HepG2 (cell line): Measurements from ENCODE around the gene TGM2. TPM values are rescaled to one million over a fixed set of nuclear protein-coding genes. Genes with fewer than 3 reads are reported as not detected.
A peak's percentile ranks its signal among the peaks of the same experiment; 100 is the strongest.

ENCODE experiments used
- ESRRA ChIP-seq: sonication (generic); formaldehyde crosslinking; IDR thresholded peaks from 2 replicates; pipeline ENCODE4 v1.5.1; 2020; ENCODE audit warnings: mild to moderate bottlenecking, low read depth, missing genetic modification reagents
- GATAD2A ChIP-seq: IDR thresholded peaks from 2 replicates; pipeline ENCODE4 v1.6.1; 2016
- HNRNPLL ChIP-seq: fragments of 200-400 bp; formaldehyde crosslinking; IDR thresholded peaks from 2 replicates; pipeline ENCODE4 v1.6.1; 2017; ENCODE audit warnings: mild to moderate bottlenecking, low read depth, low read length; ENCODE audit not compliant: poor library complexity, severe bottlenecking
- NFYB ChIP-seq: sonication (generic); formaldehyde crosslinking; IDR thresholded peaks from 2 replicates; pipeline ENCODE4 v1.4.0; 2020; ENCODE audit warnings: missing genetic modification reagents
- PHF5A ChIP-seq: IDR thresholded peaks from one replicate; pipeline ENCODE4 v1.6.1; 2018; ENCODE audit warnings: low read depth, missing genetic modification reagents; ENCODE audit not compliant: unreplicated experiment
- REPIN1 ChIP-seq: sonication (generic); formaldehyde crosslinking; IDR thresholded peaks from 2 replicates; pipeline ENCODE4 v1.8.0; 2022; ENCODE audit warnings: missing genetic modification reagents, low read depth, mild to moderate bottlenecking, borderline replicate concordance
- RXRA ChIP-seq: sonication (generic); formaldehyde crosslinking; IDR thresholded peaks from 2 replicates; pipeline ENCODE4 v1.5.1; 2020; ENCODE audit warnings: missing genetic modification reagents
- SOX13 ChIP-seq, 3 experiments: fragments of 450-650 bp in 1 of 3; sonication (generic) in 1 of 3; formaldehyde crosslinking in 1 of 3; IDR thresholded peaks in 2 of 3; conservative IDR thresholded peaks in 1 of 3; 2 replicates each; pipeline versions ENCODE4 v1.5.0 to v1.6.1; 2016 to 2020; ENCODE audit warnings: antibody characterized with exemption in 1 of 3, mild to moderate bottlenecking in 1 of 3, missing compliant biosample characterization in 1 of 3, missing genetic modification reagents in 1 of 3, moderate library complexity in 1 of 3
- ZNF44 ChIP-seq: sonication (generic); formaldehyde crosslinking; IDR thresholded peaks from 2 replicates; pipeline ENCODE4 v1.5.1; 2020; ENCODE audit warnings: mild to moderate bottlenecking, missing genetic modification reagents
- ZNF720 ChIP-seq: sonication (generic); formaldehyde crosslinking; IDR thresholded peaks from 2 replicates; pipeline ENCODE4 v1.4.0; 2020; ENCODE audit warnings: missing genetic modification reagents
- polyA plus RNA-seq, 8 experiments: library from polyadenylated mRNA; depleted of rRNA in 3 of 8; stranded (reverse) in 7 of 8; unstranded in 1 of 8; fragments of >200 nt; fragmentation: Illumina TruSeq in 4 of 8; extraction: Trizol in 4 of 8; gene quantifications; 2 replicates each; pipeline versions ENCODE4 v1.2.1 to v1.2.3, GENCODE V29; 2011 to 2016; ENCODE audit warnings: low read depth in 4 of 8, missing spikeins in 1 of 8, mixed read lengths in 1 of 8; ENCODE audit not compliant: insufficient read depth in 1 of 8
- total RNA-seq, 5 experiments: library from RNA; depleted of rRNA; stranded (reverse); fragments of >200 nt; fragmentation: Illumina TruSeq; extraction: Trizol; gene quantifications; 2 replicates each; pipeline ENCODE4 v1.2.3, GENCODE V29; 2016; ENCODE audit warnings: low read depth in 1 of 5
- TF ChIP-seq, protein P1 (sequence below): sonication (generic); formaldehyde crosslinking; IDR thresholded peaks from 2 replicates; pipeline ENCODE4 v1.4.0; 2020; ENCODE audit warnings: mild to moderate bottlenecking, missing genetic modification reagents, borderline replicate concordance
- TF ChIP-seq, protein P2 (sequence below), 2 experiments: sonication (generic) in 1 of 2; formaldehyde crosslinking in 1 of 2; IDR thresholded peaks; 2 replicates each; pipeline versions ENCODE4 v1.6.1 to v1.9.0; 2014 to 2022; ENCODE audit warnings: antibody characterized with exemption in 1 of 2, borderline replicate concordance in 1 of 2, inconsistent platforms in 1 of 2, low read depth in 1 of 2, missing genetic modification reagents in 1 of 2
- TF ChIP-seq, protein P3 (sequence below): sonication (generic); formaldehyde crosslinking; conservative IDR thresholded peaks from 2 replicates; pipeline ENCODE4 v1.8.0; 2022; ENCODE audit warnings: mild to moderate bottlenecking, moderate library complexity, missing genetic modification reagents
- TF ChIP-seq, protein P4 (sequence below): sonication (generic); formaldehyde crosslinking; IDR thresholded peaks from 2 replicates; pipeline ENCODE4 v1.4.0; 2020; ENCODE audit warnings: missing genetic modification reagents, borderline replicate concordance

The TGM2 gene
- total and polyA plus RNA-seq, 2 of the 13 experiments (the other 11 are each of a cell fraction or from before 2014, with no cell fraction given), result 4.2 to 46.4 TPM

DNA sequence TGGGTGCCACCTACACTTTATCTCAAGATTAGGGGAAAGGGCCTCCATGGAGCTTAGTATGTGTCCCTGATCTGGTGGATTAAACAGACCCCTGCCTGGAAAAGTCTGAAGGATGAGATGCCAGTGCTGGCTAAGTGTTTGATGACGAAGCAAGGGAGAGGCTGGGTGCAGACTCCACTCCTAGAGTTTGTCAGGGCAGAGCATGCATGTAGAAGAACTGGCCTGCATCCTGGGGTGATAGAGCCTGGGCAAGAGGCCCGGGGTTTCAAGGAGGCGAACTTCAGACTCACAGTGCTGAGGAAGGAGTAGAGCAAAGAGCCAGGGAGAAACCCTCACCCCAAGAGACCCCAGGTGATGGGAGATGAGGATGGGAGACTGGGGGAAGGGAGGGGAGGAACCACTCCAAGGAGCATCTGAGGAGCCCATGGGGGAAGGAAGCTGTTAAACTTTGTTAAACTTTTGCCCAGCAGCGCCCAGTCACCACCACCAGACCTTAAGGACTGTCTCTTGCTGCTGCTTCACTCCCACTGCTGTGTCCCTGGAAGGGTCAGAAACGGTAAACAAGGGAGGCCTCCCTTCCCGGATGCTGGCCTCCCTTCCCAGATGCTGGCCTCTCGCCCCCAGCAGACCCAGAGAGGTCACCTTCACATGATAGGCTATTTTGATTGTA, 69.9 kb downstream of the TGM2 start (continued):
- TF ChIP-seq ZNF44 (CRISPR knock-in tag) (no peak), ESRRA (CRISPR knock-in tag) (peak; percentile 82; the same call in 1 of the 2 replicates), PHF5A (CRISPR knock-in tag) (peak; percentile 37), SOX13 (IDR thresholded peaks at IDR 0.05) (no peak), SOX13 (CRISPR knock-in tag; conservative IDR thresholded peaks at IDR 0.05 in 1 of 2, IDR thresholded peaks at IDR 0.05 in 1 of 2) (peak in 1 of 2 experiments; percentile 54; a peak in 1 of 4 replicates), ZNF720 (no peak), REPIN1 (CRISPR knock-in tag) (no peak), HNRNPLL (no peak), GATAD2A (CRISPR knock-in tag) (peak; percentile 68), RXRA (CRISPR knock-in tag) (peak; percentile 31; the same call in 1 of the 2 replicates), NFYB (no peak)
- TF ChIP-seq, protein P1, sequence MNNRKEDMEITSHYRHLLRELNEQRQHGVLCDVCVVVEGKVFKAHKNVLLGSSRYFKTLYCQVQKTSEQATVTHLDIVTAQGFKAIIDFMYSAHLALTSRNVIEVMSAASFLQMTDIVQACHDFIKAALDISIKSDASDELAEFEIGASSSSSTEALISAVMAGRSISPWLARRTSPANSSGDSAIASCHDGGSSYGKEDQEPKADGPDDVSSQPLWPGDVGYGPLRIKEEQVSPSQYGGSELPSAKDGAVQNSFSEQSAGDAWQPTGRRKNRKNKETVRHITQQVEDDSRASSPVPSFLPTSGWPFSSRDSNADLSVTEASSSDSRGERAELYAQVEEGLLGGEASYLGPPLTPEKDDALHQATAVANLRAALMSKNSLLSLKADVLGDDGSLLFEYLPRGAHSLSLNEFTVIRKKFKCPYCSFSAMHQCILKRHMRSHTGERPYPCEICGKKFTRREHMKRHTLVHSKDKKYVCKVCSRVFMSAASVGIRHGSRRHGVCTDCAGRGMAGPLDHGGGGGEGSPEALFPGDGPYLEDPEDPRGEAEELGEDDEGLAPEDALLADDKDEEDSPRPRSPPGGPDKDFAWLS (CRISPR knock-in tag), result no peak
- TF ChIP-seq, protein P2, sequence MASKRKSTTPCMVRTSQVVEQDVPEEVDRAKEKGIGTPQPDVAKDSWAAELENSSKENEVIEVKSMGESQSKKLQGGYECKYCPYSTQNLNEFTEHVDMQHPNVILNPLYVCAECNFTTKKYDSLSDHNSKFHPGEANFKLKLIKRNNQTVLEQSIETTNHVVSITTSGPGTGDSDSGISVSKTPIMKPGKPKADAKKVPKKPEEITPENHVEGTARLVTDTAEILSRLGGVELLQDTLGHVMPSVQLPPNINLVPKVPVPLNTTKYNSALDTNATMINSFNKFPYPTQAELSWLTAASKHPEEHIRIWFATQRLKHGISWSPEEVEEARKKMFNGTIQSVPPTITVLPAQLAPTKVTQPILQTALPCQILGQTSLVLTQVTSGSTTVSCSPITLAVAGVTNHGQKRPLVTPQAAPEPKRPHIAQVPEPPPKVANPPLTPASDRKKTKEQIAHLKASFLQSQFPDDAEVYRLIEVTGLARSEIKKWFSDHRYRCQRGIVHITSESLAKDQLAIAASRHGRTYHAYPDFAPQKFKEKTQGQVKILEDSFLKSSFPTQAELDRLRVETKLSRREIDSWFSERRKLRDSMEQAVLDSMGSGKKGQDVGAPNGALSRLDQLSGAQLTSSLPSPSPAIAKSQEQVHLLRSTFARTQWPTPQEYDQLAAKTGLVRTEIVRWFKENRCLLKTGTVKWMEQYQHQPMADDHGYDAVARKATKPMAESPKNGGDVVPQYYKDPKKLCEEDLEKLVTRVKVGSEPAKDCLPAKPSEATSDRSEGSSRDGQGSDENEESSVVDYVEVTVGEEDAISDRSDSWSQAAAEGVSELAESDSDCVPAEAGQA (IDR thresholded peaks at IDR 0.05; ENCODE audit: low read depth), result no peak
- TF ChIP-seq, protein P2 (CRISPR knock-in tag; IDR thresholded peaks at IDR 0.05; ENCODE audit: borderline replicate concordance), result no peak
- TF ChIP-seq, protein P3, sequence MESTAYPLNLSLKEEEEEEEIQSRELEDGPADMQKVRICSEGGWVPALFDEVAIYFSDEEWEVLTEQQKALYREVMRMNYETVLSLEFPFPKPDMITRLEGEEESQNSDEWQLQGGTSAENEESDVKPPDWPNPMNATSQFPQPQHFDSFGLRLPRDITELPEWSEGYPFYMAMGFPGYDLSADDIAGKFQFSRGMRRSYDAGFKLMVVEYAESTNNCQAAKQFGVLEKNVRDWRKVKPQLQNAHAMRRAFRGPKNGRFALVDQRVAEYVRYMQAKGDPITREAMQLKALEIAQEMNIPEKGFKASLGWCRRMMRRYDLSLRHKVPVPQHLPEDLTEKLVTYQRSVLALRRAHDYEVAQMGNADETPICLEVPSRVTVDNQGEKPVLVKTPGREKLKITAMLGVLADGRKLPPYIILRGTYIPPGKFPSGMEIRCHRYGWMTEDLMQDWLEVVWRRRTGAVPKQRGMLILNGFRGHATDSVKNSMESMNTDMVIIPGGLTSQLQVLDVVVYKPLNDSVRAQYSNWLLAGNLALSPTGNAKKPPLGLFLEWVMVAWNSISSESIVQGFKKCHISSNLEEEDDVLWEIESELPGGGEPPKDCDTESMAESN, result no peak
- TF ChIP-seq, protein P4, sequence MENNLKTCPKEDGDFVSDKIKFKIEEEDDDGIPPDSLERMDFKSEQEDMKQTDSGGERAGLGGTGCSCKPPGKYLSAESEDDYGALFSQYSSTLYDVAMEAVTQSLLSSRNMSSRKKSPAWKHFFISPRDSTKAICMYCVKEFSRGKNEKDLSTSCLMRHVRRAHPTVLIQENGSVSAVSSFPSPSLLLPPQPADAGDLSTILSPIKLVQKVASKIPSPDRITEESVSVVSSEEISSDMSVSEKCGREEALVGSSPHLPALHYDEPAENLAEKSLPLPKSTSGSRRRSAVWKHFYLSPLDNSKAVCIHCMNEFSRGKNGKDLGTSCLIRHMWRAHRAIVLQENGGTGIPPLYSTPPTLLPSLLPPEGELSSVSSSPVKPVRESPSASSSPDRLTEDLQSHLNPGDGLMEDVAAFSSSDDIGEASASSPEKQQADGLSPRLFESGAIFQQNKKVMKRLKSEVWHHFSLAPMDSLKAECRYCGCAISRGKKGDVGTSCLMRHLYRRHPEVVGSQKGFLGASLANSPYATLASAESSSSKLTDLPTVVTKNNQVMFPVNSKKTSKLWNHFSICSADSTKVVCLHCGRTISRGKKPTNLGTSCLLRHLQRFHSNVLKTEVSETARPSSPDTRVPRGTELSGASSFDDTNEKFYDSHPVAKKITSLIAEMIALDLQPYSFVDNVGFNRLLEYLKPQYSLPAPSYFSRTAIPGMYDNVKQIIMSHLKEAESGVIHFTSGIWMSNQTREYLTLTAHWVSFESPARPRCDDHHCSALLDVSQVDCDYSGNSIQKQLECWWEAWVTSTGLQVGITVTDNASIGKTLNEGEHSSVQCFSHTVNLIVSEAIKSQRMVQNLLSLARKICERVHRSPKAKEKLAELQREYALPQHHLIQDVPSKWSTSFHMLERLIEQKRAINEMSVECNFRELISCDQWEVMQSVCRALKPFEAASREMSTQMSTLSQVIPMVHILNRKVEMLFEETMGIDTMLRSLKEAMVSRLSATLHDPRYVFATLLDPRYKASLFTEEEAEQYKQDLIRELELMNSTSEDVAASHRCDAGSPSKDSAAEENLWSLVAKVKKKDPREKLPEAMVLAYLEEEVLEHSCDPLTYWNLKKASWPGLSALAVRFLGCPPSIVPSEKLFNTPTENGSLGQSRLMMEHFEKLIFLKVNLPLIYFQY (CRISPR knock-in tag), result no peak
